H1 (cell line): ENCODE measurements around the gene RNF4. TPM values are rescaled to one million over a fixed set of nuclear protein-coding genes. Genes with fewer than 3 reads are reported as not detected.

Experiments
- GTF2F1 ChIP-seq: IDR thresholded peaks from 2 replicates; pipeline ENCODE4 v1.6.1; 2012; ENCODE audit warnings: low read depth, low read length, improper control_type of control experiment, borderline replicate concordance
- SP2 ChIP-seq: IDR thresholded peaks from 2 replicates; pipeline ENCODE4 v1.6.1; 2012; ENCODE audit warnings: mild to moderate bottlenecking, low read length, inconsistent platforms
- TAF7 ChIP-seq: optimal IDR thresholded peaks from 2 replicates; pipeline ENCODE3; 2011; ENCODE audit warnings: low read depth, mild to moderate bottlenecking, inconsistent platforms, low read length, moderate library complexity, borderline replicate concordance
- polyA plus RNA-seq, 7 experiments: library from polyadenylated mRNA; depleted of rRNA in 3 of 7; stranded (reverse) in 5 of 7; unstranded in 2 of 7; fragments of >200 nt in 5 of 7; fragments of 200-250 nt in 2 of 7; gene quantifications; 1 replicate in 5 of 7; 2 replicates in 1 of 7; 4 replicates in 1 of 7; pipeline versions ENCODE4 v1.2.1 to v1.2.3, GENCODE V29; 2011 to 2013; ENCODE audit warnings: missing spikeins in 2 of 7, mixed read lengths in 2 of 7
- total RNA-seq: library from RNA; stranded (reverse); fragmentation: NEBNext Ultra II Directional; extraction: Animal tissue kit (Norgen Biotek cat#: 25700); gene quantifications from 2 replicates; pipeline ENCODE4 v1.2.1, GENCODE V29; 2021

The RNF4 gene
- total and polyA plus RNA-seq, 2 of the 8 experiments (the other 6 are each of a cell fraction or from before 2014, with no cell fraction given): 68.2 to 78.9 TPM

DNA sequence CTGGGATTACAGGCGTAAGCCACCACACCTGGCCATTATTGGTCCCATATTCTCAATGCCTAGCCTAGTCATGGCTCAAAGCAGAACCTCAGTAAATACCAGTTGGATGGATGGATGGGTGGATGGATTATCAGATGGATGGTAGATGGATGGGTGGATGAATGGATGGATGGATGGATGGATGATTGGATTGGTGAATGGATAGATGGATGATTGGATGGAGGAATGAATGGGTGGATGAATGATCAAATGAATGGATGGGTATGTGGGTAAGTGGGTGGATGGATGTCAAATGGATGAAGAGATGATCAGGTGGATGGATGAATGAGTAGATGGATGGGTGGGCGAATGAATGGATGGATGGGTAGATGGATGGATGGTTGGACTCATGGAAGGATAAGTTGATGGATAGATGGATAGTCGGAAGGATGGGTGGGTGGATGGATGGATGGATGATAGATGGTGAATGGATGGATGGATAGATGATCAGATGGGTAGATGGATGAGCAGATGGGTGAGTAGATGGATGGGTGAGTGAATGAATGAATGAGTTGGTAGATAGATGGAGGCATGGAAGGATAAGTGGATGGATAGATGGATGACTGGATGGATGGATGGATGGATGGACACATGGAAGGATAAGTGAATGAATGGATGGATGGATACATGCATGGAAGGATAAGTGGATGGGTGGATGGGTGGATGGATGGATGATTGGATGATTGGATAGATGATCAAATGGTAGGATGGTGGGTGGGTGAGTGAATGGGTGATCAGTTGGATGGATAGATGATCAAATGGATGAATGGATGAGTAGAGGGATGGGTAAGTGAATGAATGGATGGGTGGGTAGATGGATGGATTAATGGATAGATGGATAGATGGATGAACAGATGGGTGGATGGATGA, 22.0 kb upstream of the RNF4 start (continued):
- no peak for TF ChIP-seq TAF7
- TF ChIP-seq SP2: no peak
- no peak for TF ChIP-seq GTF2F1
